WTC11 (cell line): ENCODE results near the gene LOXL4. TPM values are rescaled to one million over a fixed set of nuclear protein-coding genes. Genes with fewer than 3 reads are reported as not detected.

Experiments used
- ATAC-seq: fragments of 200-7000 bp; cut with Tn5 transposase; 2 replicates; pipeline ENCODE4 v1.10.0; 2021; ENCODE audit warnings: mild to moderate bottlenecking, moderate library complexity
- CTCF ChIA-PET: fragments of 300-600 bp; sonication (Branson Sonifier 250); formaldehyde crosslinking; loops from one replicate; lab custom pipeline; 2021; ENCODE audit warnings: antibody characterized with exemption; lab: Charles Lee
- POLR2A ChIA-PET: fragments of 350-600 bp; sonication (Branson Sonifier 250); formaldehyde crosslinking; loops from one replicate; lab custom pipeline; 2021; ENCODE audit warnings: antibody characterized with exemption; lab: Charles Lee
- DNase-seq: peaks from one replicate; pipeline ENCODE4 v3.0.0; 2021; ENCODE audit warnings: low spot score
- H3K27ac Mint-ChIP-seq: 2 replicates; pipeline ENCODE4 v1.8.0; 2021; ENCODE audit warnings: mixed read lengths
- H3K27me3 Mint-ChIP-seq: 2 replicates; pipeline ENCODE4 v1.8.0; 2021; ENCODE audit warnings: low read depth, mild to moderate bottlenecking, moderate library complexity, mixed read lengths
- H3K36me3 Mint-ChIP-seq: 2 replicates; pipeline ENCODE4 v1.8.0; 2021; ENCODE audit warnings: mixed read lengths
- H3K4me1 Mint-ChIP-seq: 2 replicates; pipeline ENCODE4 v1.8.0; 2022; ENCODE audit warnings: mixed read lengths
- H3K4me3 Mint-ChIP-seq: 2 replicates; pipeline ENCODE4 v1.8.0; 2021; ENCODE audit warnings: mild to moderate bottlenecking, moderate library complexity, mixed read lengths
- H3K9me3 Mint-ChIP-seq: 2 replicates; pipeline ENCODE4 v1.8.0; 2021; ENCODE audit warnings: mixed read lengths
- AR ChIP-seq: fragments of 250-450 bp; sonication (Bioruptor Pico); IDR thresholded peaks from 2 replicates; pipeline ENCODE4 v1.9.0; 2021; ENCODE audit warnings: mild to moderate bottlenecking
- ARID4B ChIP-seq: sonication (generic); formaldehyde crosslinking; IDR thresholded peaks from 2 replicates; pipeline ENCODE4 v1.8.0; 2023; ENCODE audit warnings: missing genetic modification reagents, mild to moderate bottlenecking, borderline replicate concordance
- CBFB ChIP-seq: sonication (generic); formaldehyde crosslinking; IDR thresholded peaks from 2 replicates; pipeline ENCODE4 v1.8.1; 2022; ENCODE audit warnings: mild to moderate bottlenecking, low read depth, missing genetic modification reagents
- E2F1 ChIP-seq: sonication (generic); formaldehyde crosslinking; IDR thresholded peaks from 2 replicates; pipeline ENCODE4 v1.8.0; 2022; ENCODE audit warnings: mild to moderate bottlenecking, missing genetic modification reagents
- E2F4 ChIP-seq: sonication (generic); formaldehyde crosslinking; IDR thresholded peaks from 2 replicates; pipeline ENCODE4 v1.8.1; 2022; ENCODE audit warnings: low read depth, mild to moderate bottlenecking, moderate library complexity, missing genetic modification reagents, borderline replicate concordance
- ETV6 ChIP-seq: sonication (generic); formaldehyde crosslinking; IDR thresholded peaks from 2 replicates; pipeline ENCODE4 v1.8.1; 2022; ENCODE audit warnings: mild to moderate bottlenecking, missing genetic modification reagents
- FOXJ3 ChIP-seq: sonication (generic); formaldehyde crosslinking; IDR thresholded peaks from 2 replicates; pipeline ENCODE4 v1.9.0; 2021; ENCODE audit warnings: missing genetic modification reagents, mild to moderate bottlenecking, borderline replicate concordance
- FOXK1 ChIP-seq: sonication (generic); formaldehyde crosslinking; IDR thresholded peaks from 2 replicates; pipeline ENCODE4 v1.8.0; 2022; ENCODE audit warnings: mild to moderate bottlenecking, moderate library complexity, missing genetic modification reagents
- MXD4 ChIP-seq: fragments of 250-450 bp; sonication (Bioruptor Pico); IDR thresholded peaks from 2 replicates; pipeline ENCODE4 v1.8.0; 2021; ENCODE audit warnings: mild to moderate bottlenecking, moderate library complexity, borderline replicate concordance
- NR1H2 ChIP-seq: sonication (generic); formaldehyde crosslinking; IDR thresholded peaks from 2 replicates; pipeline ENCODE4 v1.9.0; 2021; ENCODE audit warnings: mild to moderate bottlenecking, moderate library complexity, missing genetic modification reagents
- RORB ChIP-seq: fragments of 250-450 bp; sonication (Bioruptor Pico); IDR thresholded peaks from 2 replicates; pipeline ENCODE4 v1.9.0; 2021; ENCODE audit warnings: mild to moderate bottlenecking
- TEAD1 ChIP-seq: sonication (generic); formaldehyde crosslinking; IDR thresholded peaks from 2 replicates; pipeline ENCODE4 v1.8.0; 2022; ENCODE audit warnings: mild to moderate bottlenecking, missing genetic modification reagents
- ZNF219 ChIP-seq: sonication (generic); formaldehyde crosslinking; IDR thresholded peaks from 2 replicates; pipeline ENCODE4 v1.8.0; 2023; ENCODE audit warnings: missing genetic modification reagents, mild to moderate bottlenecking, borderline replicate concordance
- ZNF263 ChIP-seq: sonication (generic); formaldehyde crosslinking; IDR thresholded peaks from 2 replicates; pipeline ENCODE4 v1.8.1; 2022; ENCODE audit warnings: low read depth, mild to moderate bottlenecking, moderate library complexity, missing genetic modification reagents
- ZNF317 ChIP-seq: sonication (generic); formaldehyde crosslinking; IDR thresholded peaks from 2 replicates; pipeline ENCODE4 v1.8.1; 2023; ENCODE audit warnings: low read depth, mild to moderate bottlenecking, moderate library complexity, missing genetic modification reagents, borderline replicate concordance
- ZNF423 ChIP-seq: fragments of 250-450 bp; sonication (Bioruptor Pico); IDR thresholded peaks from 2 replicates; pipeline ENCODE4 v2.1.2; 2022; ENCODE audit warnings: mild to moderate bottlenecking, moderate library complexity
- total RNA-seq: library from RNA; stranded (reverse); gene quantifications from 3 replicates; pipeline ENCODE4 v1.2.3, GENCODE V29; 2021
- TF ChIP-seq, protein P1 (sequence below): fragments of 250-450 bp; sonication (Bioruptor Pico); IDR thresholded peaks from 2 replicates; pipeline ENCODE4 v1.9.0; 2021; ENCODE audit warnings: mild to moderate bottlenecking, borderline replicate concordance
- TF ChIP-seq, protein P2 (sequence below): sonication (generic); formaldehyde crosslinking; IDR thresholded peaks from 2 replicates; pipeline ENCODE4 v1.8.1; 2022; ENCODE audit warnings: mild to moderate bottlenecking, missing genetic modification reagents, moderate library complexity, borderline replicate concordance

Gene LOXL4
- total RNA-seq, 1 experiment from 2014 or later: 0.35 TPM

- Mint-ChIP-seq H3K27me3 (no peaks in the 10 kb centered on the region; the same call in 1 of the 2 replicates), H3K36me3 (peaks cover 9% of the 10 kb centered on the region), H3K9me3 (peaks cover 24% of the 10 kb centered on the region), H3K27ac (no peak overlapping the region), H3K4me1 (peaks cover 7% of the 10 kb centered on the region; the same call in 1 of the 2 replicates), H3K4me3 (no peak overlapping the region)
- ChIA-PET CTCF (no interaction called here), POLR2A (interaction anchor here (0.6 kb wide), 1 partner anchor 1758 kb away, joined by 5 read pairs; no protein-coding TSS in a partner anchor)
- TF ChIP-seq, protein P1, sequence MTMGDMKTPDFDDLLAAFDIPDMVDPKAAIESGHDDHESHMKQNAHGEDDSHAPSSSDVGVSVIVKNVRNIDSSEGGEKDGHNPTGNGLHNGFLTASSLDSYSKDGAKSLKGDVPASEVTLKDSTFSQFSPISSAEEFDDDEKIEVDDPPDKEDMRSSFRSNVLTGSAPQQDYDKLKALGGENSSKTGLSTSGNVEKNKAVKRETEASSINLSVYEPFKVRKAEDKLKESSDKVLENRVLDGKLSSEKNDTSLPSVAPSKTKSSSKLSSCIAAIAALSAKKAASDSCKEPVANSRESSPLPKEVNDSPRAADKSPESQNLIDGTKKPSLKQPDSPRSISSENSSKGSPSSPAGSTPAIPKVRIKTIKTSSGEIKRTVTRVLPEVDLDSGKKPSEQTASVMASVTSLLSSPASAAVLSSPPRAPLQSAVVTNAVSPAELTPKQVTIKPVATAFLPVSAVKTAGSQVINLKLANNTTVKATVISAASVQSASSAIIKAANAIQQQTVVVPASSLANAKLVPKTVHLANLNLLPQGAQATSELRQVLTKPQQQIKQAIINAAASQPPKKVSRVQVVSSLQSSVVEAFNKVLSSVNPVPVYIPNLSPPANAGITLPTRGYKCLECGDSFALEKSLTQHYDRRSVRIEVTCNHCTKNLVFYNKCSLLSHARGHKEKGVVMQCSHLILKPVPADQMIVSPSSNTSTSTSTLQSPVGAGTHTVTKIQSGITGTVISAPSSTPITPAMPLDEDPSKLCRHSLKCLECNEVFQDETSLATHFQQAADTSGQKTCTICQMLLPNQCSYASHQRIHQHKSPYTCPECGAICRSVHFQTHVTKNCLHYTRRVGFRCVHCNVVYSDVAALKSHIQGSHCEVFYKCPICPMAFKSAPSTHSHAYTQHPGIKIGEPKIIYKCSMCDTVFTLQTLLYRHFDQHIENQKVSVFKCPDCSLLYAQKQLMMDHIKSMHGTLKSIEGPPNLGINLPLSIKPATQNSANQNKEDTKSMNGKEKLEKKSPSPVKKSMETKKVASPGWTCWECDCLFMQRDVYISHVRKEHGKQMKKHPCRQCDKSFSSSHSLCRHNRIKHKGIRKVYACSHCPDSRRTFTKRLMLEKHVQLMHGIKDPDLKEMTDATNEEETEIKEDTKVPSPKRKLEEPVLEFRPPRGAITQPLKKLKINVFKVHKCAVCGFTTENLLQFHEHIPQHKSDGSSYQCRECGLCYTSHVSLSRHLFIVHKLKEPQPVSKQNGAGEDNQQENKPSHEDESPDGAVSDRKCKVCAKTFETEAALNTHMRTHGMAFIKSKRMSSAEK (CRISPR knock-in tag): no peak
- TF ChIP-seq CBFB (no peak), ZNF423 (CRISPR knock-in tag) (no peak), E2F4 (CRISPR knock-in tag) (no peak), ARID4B (CRISPR knock-in tag) (no peak), TEAD1 (CRISPR knock-in tag) (no peak), ETV6 (CRISPR knock-in tag) (no peak), ZNF263 (CRISPR knock-in tag) (no peak)
- no peak for ATAC-seq
- DNase-seq: no peak
These were observed 43.5 kb downstream of the LOXL4 start for GRCh38 chr10:98224509-98224908.

GRCh38 chr10:98223874-98224273 is 44.1 kb downstream of the LOXL4 start:
- DNase-seq (no peak), ATAC-seq (peak; percentile 77)
- ChIA-PET POLR2A (interaction anchor here (0.6 kb wide), 1 partner anchor 1759 kb away, joined by 5 read pairs; no protein-coding TSS in a partner anchor), CTCF (no interaction called here)
- Mint-ChIP-seq H3K4me1 (peaks cover 7% of the 10 kb centered on the region; the same call in 1 of the 2 replicates), H3K9me3 (peaks cover 29% of the 10 kb centered on the region), H3K27me3 (no peaks in the 10 kb centered on the region; the same call in 1 of the 2 replicates), H3K36me3 (peaks cover 11% of the 10 kb centered on the region), H3K4me3 (no peak overlapping the region), H3K27ac (no peak overlapping the region)
- TF ChIP-seq FOXK1 (CRISPR knock-in tag) (no peak), NR1H2 (CRISPR knock-in tag) (no peak), E2F1 (CRISPR knock-in tag) (no peak), MXD4 (CRISPR knock-in tag) (no peak), FOXJ3 (CRISPR knock-in tag) (no peak), ZNF317 (CRISPR knock-in tag) (no peak), RORB (CRISPR knock-in tag) (no peak), ZNF219 (CRISPR knock-in tag) (no peak), AR (no peak)
- TF ChIP-seq, protein P2, sequence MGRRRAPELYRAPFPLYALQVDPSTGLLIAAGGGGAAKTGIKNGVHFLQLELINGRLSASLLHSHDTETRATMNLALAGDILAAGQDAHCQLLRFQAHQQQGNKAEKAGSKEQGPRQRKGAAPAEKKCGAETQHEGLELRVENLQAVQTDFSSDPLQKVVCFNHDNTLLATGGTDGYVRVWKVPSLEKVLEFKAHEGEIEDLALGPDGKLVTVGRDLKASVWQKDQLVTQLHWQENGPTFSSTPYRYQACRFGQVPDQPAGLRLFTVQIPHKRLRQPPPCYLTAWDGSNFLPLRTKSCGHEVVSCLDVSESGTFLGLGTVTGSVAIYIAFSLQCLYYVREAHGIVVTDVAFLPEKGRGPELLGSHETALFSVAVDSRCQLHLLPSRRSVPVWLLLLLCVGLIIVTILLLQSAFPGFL (CRISPR knock-in tag): no peak
